Measurements from ENCODE around the gene WNT5B. TPM values are rescaled to one million over a fixed set of nuclear protein-coding genes. Genes with fewer than 3 reads are reported as not detected.

Gene WNT5B
- total and polyA plus RNA-seq, 2 of the 8 experiments (the other 6 are each of a cell fraction or from before 2014, with no cell fraction given), result 0.91 to 1.2 TPM

GRCh38 chr12:1588575-1588947, 40.5 kb upstream of the WNT5B start (continued):
- no peak for TF ChIP-seq CHD7 (IDR thresholded peaks at IDR 0.05; ENCODE audit: insufficient replicate concordance, low read length)
- TF ChIP-seq RNF2 (IDR thresholded peaks at IDR 0.05; ENCODE audit: borderline replicate concordance, low read depth, low read length, missing control alignments, poor library complexity, severe bottlenecking), result no peak
- no peak for TF ChIP-seq SUZ12 (IDR thresholded peaks at IDR 0.05; ENCODE audit: low read length)
- no peak for TF ChIP-seq CBX5 (IDR thresholded peaks at IDR 0.05; ENCODE audit: low read depth, low read length)
- TF ChIP-seq JUN (IDR thresholded peaks at IDR 0.05; ENCODE audit: low read depth, low read length), result no peak
- no peak for TF ChIP-seq MAFK (IDR thresholded peaks at IDR 0.05; ENCODE audit: low read depth, low read length)
- TF ChIP-seq EP300 (IDR thresholded peaks at IDR 0.05; ENCODE audit: borderline replicate concordance in 1 of 2, low read depth in 2 of 2, low read length in 2 of 2), result no peak
- no peak for TF ChIP-seq CHD2 (IDR thresholded peaks at IDR 0.05; ENCODE audit: low read length)
- no peak for TF ChIP-seq SIN3A (conservative IDR thresholded peaks at IDR 0.05 in 1 of 2, IDR thresholded peaks at IDR 0.05 in 1 of 2; ENCODE audit: low read depth in 1 of 2, low read length in 2 of 2)
- TF ChIP-seq YY1 (IDR thresholded peaks at IDR 0.05; ENCODE audit: low read depth, low read length), result no peak
- TF ChIP-seq RFX5 (IDR thresholded peaks at IDR 0.05; ENCODE audit: borderline replicate concordance, low read depth, low read length), result no peak
- TF ChIP-seq EGR1 (IDR thresholded peaks at IDR 0.05; ENCODE audit: borderline replicate concordance, low read depth, low read length), result no peak

Data from H1 (cell line).